ENCODE results near the gene C21orf91. TPM values are rescaled to one million over a fixed set of nuclear protein-coding genes. Genes with fewer than 3 reads are reported as not detected.
A peak's percentile ranks its signal among the peaks of the same experiment; 100 is the strongest.

C21orf91 gene
- total and polyA plus RNA-seq, 9 of the 15 experiments (the other 6 are each of a cell fraction or from before 2014, with no cell fraction given), result 3.9 to 14.1 (median 12.1) TPM

DNA sequence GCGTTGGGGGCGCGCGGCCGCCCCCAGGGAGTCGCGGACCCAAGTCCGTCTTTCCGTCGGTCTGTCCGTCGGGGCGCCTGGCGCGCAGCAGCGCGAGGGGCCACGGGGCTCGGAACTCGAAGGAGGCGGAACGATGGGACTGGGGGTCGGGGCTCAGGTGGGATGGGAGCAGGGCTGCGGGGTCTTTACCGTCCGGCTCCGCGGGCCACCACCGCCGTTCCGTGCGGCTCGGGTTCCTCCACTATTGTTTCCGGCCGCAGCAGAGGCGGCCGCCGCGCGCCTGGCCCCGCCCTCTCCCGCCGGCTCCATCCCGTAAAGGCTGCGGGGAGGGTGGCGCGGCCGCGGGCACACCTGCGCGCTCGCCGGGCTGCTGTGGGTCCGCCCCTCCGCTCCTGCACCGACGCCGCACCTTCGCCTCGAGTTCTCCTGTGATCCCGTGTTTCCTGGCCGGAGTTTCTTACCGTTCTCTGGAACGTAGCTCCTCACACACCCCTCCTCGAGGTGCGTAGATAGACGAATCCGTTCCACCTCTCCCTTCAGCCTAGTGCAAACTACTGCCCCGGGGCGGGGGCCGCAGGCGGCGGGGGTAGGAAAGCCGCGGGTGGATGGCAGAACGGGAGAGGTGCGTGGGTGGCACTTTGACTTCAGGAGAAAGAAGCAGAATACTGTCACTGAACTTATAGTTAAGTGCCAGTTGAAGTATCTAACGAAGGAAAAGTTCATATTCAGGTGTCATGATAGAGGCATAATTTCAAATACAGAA lies at the start of gene C21orf91 (continued):
- TF ChIP-seq BHLHE40 (IDR thresholded peaks at IDR 0.05; ENCODE audit: low read length) (peak; percentile 92), CHD2 (IDR thresholded peaks at IDR 0.05; ENCODE audit: low read depth, low read length) (no peak), MTA3 (IDR thresholded peaks at IDR 0.05; ENCODE audit: borderline replicate concordance) (peak; percentile 94), ZNF175 (CRISPR knock-in tag; IDR thresholded peaks at IDR 0.05; ENCODE audit: low read depth) (0 out of 2 replicates have a peak, but pooled peaks have one; percentile 47), RBM22 (IDR thresholded peaks at IDR 0.05; ENCODE audit: low read depth, low read length, poor library complexity, severe bottlenecking) (peak; percentile 49), BRD9 (IDR thresholded peaks at IDR 0.05; ENCODE audit: low read depth, partially characterized antibody) (no peak), TAF1 (IDR thresholded peaks at IDR 0.05; ENCODE audit: control insufficient read depth, extremely low read depth, insufficient read depth, low read length, severe bottlenecking) (peak; percentile 95), TAF9B (IDR thresholded peaks at IDR 0.05; ENCODE audit: partially characterized antibody) (peak; percentile 78), ZC3H11A (IDR thresholded peaks at IDR 0.05; ENCODE audit: low read depth, low read length) (no peak), JUND (IDR thresholded peaks at IDR 0.05; ENCODE audit: borderline replicate concordance, low read depth, low read length) (peak; percentile 92), JUND (tag; IDR thresholded peaks at IDR 0.05; ENCODE audit: borderline replicate concordance, low read depth, low read length) (no peak), NUFIP1 (IDR thresholded peaks at IDR 0.05; ENCODE audit: partially characterized antibody) (peak; percentile 82), KDM4B (IDR thresholded peaks at IDR 0.05; ENCODE audit: borderline replicate concordance in 2 of 2, low read depth in 1 of 2) (no peak), ZNF133 (CRISPR knock-in tag; IDR thresholded peaks at IDR 0.05) (no peak)
- TF ChIP-seq, protein P1, sequence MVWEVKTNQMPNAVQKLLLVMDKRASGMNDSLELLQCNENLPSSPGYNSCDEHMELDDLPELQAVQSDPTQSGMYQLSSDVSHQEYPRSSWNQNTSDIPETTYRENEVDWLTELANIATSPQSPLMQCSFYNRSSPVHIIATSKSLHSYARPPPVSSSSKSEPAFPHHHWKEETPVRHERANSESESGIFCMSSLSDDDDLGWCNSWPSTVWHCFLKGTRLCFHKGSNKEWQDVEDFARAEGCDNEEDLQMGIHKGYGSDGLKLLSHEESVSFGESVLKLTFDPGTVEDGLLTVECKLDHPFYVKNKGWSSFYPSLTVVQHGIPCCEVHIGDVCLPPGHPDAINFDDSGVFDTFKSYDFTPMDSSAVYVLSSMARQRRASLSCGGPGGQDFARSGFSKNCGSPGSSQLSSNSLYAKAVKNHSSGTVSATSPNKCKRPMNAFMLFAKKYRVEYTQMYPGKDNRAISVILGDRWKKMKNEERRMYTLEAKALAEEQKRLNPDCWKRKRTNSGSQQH (CRISPR knock-in tag; IDR thresholded peaks at IDR 0.05), result no peak
- TF ChIP-seq, protein P2, sequence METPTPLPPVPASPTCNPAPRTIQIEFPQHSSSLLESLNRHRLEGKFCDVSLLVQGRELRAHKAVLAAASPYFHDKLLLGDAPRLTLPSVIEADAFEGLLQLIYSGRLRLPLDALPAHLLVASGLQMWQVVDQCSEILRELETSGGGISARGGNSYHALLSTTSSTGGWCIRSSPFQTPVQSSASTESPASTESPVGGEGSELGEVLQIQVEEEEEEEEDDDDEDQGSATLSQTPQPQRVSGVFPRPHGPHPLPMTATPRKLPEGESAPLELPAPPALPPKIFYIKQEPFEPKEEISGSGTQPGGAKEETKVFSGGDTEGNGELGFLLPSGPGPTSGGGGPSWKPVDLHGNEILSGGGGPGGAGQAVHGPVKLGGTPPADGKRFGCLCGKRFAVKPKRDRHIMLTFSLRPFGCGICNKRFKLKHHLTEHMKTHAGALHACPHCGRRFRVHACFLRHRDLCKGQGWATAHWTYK (CRISPR knock-in tag; IDR thresholded peaks at IDR 0.05), result 0 out of 2 replicates have a peak, but pooled peaks have one; percentile 4
- TF ChIP-seq, protein P3, sequence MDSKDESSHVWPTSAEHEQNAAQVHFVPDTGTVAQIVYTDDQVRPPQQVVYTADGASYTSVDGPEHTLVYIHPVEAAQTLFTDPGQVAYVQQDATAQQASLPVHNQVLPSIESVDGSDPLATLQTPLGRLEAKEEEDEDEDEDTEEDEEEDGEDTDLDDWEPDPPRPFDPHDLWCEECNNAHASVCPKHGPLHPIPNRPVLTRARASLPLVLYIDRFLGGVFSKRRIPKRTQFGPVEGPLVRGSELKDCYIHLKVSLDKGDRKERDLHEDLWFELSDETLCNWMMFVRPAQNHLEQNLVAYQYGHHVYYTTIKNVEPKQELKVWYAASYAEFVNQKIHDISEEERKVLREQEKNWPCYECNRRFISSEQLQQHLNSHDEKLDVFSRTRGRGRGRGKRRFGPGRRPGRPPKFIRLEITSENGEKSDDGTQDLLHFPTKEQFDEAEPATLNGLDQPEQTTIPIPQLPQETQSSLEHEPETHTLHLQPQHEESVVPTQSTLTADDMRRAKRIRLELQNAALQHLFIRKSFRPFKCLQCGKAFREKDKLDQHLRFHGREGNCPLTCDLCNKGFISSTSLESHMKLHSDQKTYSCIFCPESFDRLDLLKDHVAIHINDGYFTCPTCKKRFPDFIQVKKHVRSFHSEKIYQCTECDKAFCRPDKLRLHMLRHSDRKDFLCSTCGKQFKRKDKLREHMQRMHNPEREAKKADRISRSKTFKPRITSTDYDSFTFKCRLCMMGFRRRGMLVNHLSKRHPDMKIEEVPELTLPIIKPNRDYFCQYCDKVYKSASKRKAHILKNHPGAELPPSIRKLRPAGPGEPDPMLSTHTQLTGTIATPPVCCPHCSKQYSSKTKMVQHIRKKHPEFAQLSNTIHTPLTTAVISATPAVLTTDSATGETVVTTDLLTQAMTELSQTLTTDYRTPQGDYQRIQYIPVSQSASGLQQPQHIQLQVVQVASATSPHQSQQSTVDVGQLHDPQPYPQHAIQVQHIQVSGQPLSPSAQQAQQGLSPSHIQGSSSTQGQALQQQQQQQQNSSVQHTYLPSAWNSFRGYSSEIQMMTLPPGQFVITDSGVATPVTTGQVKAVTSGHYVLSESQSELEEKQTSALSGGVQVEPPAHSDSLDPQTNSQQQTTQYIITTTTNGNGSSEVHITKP (IDR thresholded peaks at IDR 0.05; ENCODE audit: partially characterized antibody), result peak; percentile 100
